ENCODE data around the gene E2F3. TPM values are rescaled to one million over a fixed set of nuclear protein-coding genes. Genes with fewer than 3 reads are reported as not detected.

Gene E2F3
- total RNA-seq, 4 donors from 2014 or later: 2.9 to 5.6 (median 4.2) TPM

GRCh38 chr6:20426177-20427082, 24.8 kb downstream of the E2F3 start:
- Histone ChIP-seq H3K27ac (replicated peaks in 1 of 4) (no peak overlapping the region), H3K9me3 (peaks cover 0 to 11% (median 2%) of the 10 kb centered on the region in 4 donors), H3K27me3 (no peaks in the 10 kb centered on the region), H3K36me3 (peaks cover 0 to 2% (median 0%) of the 10 kb centered on the region in 4 donors), H3K4me1 (peaks cover 0 to 20% (median 2%) of the 10 kb centered on the region in 4 donors), H3K4me3 (no peak overlapping the region)
- TF ChIP-seq POLR2AphosphoS5 (IDR thresholded peaks at IDR 0.05) (no peak), EP300 (IDR thresholded peaks at IDR 0.05) (no peak), CTCF (IDR thresholded peaks at IDR 0.05) (no peak), POLR2A (IDR thresholded peaks at IDR 0.05; ENCODE audit: low read depth) (no peak)
- 80% methylated on average over 3 of the region's 3 CpGs for WGBS
- intact Hi-C loops (cut with DNase I): no loop called here
- peak; percentile 45 for DNase-seq (ENCODE audit: extremely low spot score)

DNA sequence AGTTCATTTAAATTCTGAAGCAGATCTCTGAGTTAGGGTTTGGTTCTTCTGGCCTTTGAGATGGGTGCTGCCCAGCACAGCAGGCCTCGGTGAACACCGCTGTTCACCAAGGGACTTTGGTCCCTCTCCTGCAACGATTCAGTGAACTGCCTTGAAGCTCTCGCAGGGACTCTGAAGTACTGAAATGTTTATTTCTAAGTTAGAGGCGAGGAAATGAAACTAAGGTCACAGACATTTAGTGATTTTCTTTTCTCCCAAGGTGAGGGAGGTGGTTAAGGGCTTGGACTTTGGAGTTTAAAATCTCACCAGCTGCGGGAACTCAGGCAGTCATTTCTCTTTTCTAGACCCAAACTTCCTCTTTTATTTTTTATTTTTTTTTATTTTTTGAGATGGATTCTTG, 26.2 kb downstream of the E2F3 start:
- Histone ChIP-seq H3K9me3 (no peaks in the 10 kb centered on the region), H3K27me3 (no peaks in the 10 kb centered on the region), H3K4me1 (peaks cover 0 to 20% (median 2%) of the 10 kb centered on the region in 4 donors), H3K36me3 (peaks cover 0 to 4% (median 0%) of the 10 kb centered on the region in 4 donors), H3K27ac (replicated peaks in 1 of 4) (no peak overlapping the region), H3K4me3 (no peak overlapping the region)
- WGBS: 71% methylated on average over 6 of the region's 6 CpGs
- intact Hi-C loops (cut with DNase I): no loop called here
- TF ChIP-seq POLR2AphosphoS5 (IDR thresholded peaks at IDR 0.05) (no peak), EP300 (IDR thresholded peaks at IDR 0.05) (no peak), CTCF (IDR thresholded peaks at IDR 0.05) (no peak), POLR2A (IDR thresholded peaks at IDR 0.05; ENCODE audit: low read depth) (no peak)
- DNase-seq (ENCODE audit: extremely low spot score): no peak

GRCh38 chr6:20432692-20433091, 31.0 kb downstream of the E2F3 start:
- Histone ChIP-seq H3K27me3 (no peaks in the 10 kb centered on the region), H3K27ac (replicated peaks in 1 of 4) (no peak overlapping the region), H3K4me3 (no peak overlapping the region), H3K36me3 (peaks cover 0 to 4% (median 0%) of the 10 kb centered on the region in 4 donors), H3K4me1 (peaks cover 0 to 8% (median 2%) of the 10 kb centered on the region in 4 donors), H3K9me3 (no peaks in the 10 kb centered on the region)
- no peak for DNase-seq (ENCODE audit: extremely low spot score)
- intact Hi-C loops (cut with DNase I): no loop called here
- no peak for TF ChIP-seq POLR2AphosphoS5 (IDR thresholded peaks at IDR 0.05)
- WGBS: over 99% methylated on average over 5 of the region's 5 CpGs

DNA sequence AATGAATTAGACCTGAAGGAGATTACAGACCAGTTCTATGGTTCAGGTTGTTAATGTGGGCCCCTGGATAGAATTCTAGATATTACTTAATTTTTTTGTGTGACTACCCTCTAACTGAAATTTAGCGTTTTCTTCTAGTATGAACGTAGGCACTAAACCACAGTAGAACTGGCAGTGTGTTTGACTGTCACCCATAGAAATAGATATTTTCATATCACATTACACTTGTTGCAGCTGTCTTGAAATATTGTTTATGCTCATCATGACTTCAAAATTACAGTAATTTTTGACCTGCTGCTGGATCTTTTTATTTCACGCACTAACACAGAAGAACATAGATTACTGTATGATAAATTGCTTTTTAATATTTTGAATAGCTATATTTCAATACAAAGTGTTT, 31.6 kb downstream of the E2F3 start:
- intact Hi-C loops (cut with DNase I): no loop called here
- TF ChIP-seq POLR2A (IDR thresholded peaks at IDR 0.05; ENCODE audit: low read depth): no peak
- TF ChIP-seq CTCF (IDR thresholded peaks at IDR 0.05): no peak
- no peak for TF ChIP-seq POLR2AphosphoS5 (IDR thresholded peaks at IDR 0.05)
- no peak for TF ChIP-seq EP300 (IDR thresholded peaks at IDR 0.05)
- no peak for DNase-seq (ENCODE audit: extremely low spot score)
- no peak overlapping the region for H3K27ac ChIP-seq (replicated peaks in 1 of 4)
- H3K27me3 ChIP-seq: no peaks in the 10 kb centered on the region
- H3K9me3 ChIP-seq: no peaks in the 10 kb centered on the region
- H3K36me3 ChIP-seq: peaks cover 0 to 4% (median 0%) of the 10 kb centered on the region in 4 donors
- 97% methylated on average over 3 of the region's 3 CpGs for WGBS
- H3K4me3 ChIP-seq: no peak overlapping the region
- H3K4me1 ChIP-seq: peaks cover 0 to 8% (median under 1%) of the 10 kb centered on the region in 4 donors

DNA sequence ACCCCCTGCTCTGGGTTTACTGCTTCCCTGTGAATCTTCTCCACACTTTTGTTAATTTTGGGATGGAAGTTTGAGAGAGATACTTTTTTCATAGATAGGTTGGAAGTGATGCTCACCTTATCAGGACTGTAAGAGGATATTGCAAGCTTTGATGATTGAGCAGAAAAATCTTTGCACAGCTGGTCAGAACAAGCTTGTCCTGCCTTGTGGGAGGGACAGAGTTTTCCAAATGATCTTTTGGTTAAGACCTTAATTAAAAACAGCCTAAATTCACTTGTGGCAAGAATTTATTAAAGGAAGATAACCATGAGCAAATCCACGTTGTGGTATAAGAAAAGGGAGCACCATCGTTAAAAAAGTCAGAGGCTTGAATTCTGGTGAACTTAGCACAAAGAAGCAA, 32.2 kb downstream of the E2F3 start:
- TF ChIP-seq CTCF (IDR thresholded peaks at IDR 0.05) (no peak), EP300 (IDR thresholded peaks at IDR 0.05) (no peak), POLR2AphosphoS5 (IDR thresholded peaks at IDR 0.05) (no peak), POLR2A (IDR thresholded peaks at IDR 0.05; ENCODE audit: low read depth) (no peak)
- H3K9me3 ChIP-seq: no peaks in the 10 kb centered on the region
- peaks cover 0 to 5% (median 0%) of the 10 kb centered on the region in 4 donors for H3K4me1 ChIP-seq
- H3K27ac ChIP-seq (replicated peaks in 1 of 4): no peak overlapping the region
- no peak for DNase-seq (ENCODE audit: extremely low spot score)
- intact Hi-C loops (cut with DNase I): no loop called here
- H3K27me3 ChIP-seq: no peaks in the 10 kb centered on the region
- WGBS: 81% methylated on average over 2 of the region's 2 CpGs
- H3K36me3 ChIP-seq: peaks cover 0 to 4% (median 0%) of the 10 kb centered on the region in 4 donors
- H3K4me3 ChIP-seq: no peak overlapping the region

Data from esophagus muscularis mucosa (tissue), 4 donors.